HCT116 (cell line): Measurements from ENCODE around the gene NACC1. TPM values are rescaled to one million over a fixed set of nuclear protein-coding genes. Genes with fewer than 3 reads are reported as not detected.

Experiments
- ATAC-seq: fragments of 200-7000 bp; cut with Tn5 transposase; 2 replicates; pipeline ENCODE4 v1.9.1; 2020; ENCODE audit warnings: mild to moderate bottlenecking, moderate library complexity
- BruUV-seq: library from RNA; stranded (reverse); fragments of 400-500 nt; replicated peaks from 2 replicates; lab custom pipeline; 2021; lab: Mats Ljungman, UMichigan
- CTCF ChIA-PET: fragments of 300-600 bp; sonication (Branson Sonifier 250); formaldehyde crosslinking; loops from one replicate; lab custom pipeline; 2021; ENCODE audit warnings: antibody characterized with exemption; lab: Charles Lee
- POLR2A ChIA-PET: fragments of 300-600, 350-600 bp; sonication (Branson Sonifier 250); formaldehyde crosslinking; loops from one replicate; lab custom pipeline; 2021; ENCODE audit warnings: antibody characterized with exemption; lab: Charles Lee
- RAD21 ChIA-PET, 2 experiments: fragments of 300-600 bp; sonication (Branson Sonifier 250); formaldehyde crosslinking; loops; one replicate each; lab custom pipeline; 2023; ENCODE audit warnings: low total read pairs in 2 of 2; ENCODE audit not compliant: uncharacterized antibody in 2 of 2, unreplicated experiment in 2 of 2, low non-redundant PET in 1 of 2; lab: Charles Lee
- DNase-seq: peaks from one replicate; pipeline ENCODE4 v3.0.0-alpha.2; 2010; ENCODE audit warnings: low read depth, low spot score
- H2AFZ ChIP-seq: fragments of 200-600 bp; shearing (Covaris generic), sonication (generic); 2 replicates; pipeline ENCODE4 v1.6.1; 2017; ENCODE audit warnings: low read depth, mixed run types, mixed read lengths, antibody characterized with exemption, low read length; ENCODE audit not compliant: poor library complexity, severe bottlenecking
- H3K27ac ChIP-seq: 2 replicates; pipeline ENCODE4 v1.5.1; 2012; ENCODE audit warnings: low read depth, low read length
- H3K27me3 ChIP-seq: fragments of 200-600 bp; sonication (generic); 2 replicates; pipeline ENCODE4 v1.6.1; 2016; ENCODE audit warnings: mixed run types, low read length, mixed read lengths; ENCODE audit not compliant: insufficient read depth
- H3K36me3 ChIP-seq, 2 experiments: fragments of 200-500 bp in 1 of 2; fragments of 200-600 bp in 1 of 2; sonication (Bioruptor generic) in 1 of 2; sonication (generic) in 1 of 2; 2 replicates each; pipeline versions ENCODE4 v1.5.1 to v1.6.1; 2014 to 2016; ENCODE audit warnings: low read length in 2 of 2, inconsistent platforms in 1 of 2, mixed read lengths in 1 of 2, mixed run types in 1 of 2; ENCODE audit not compliant: insufficient read depth in 2 of 2, control insufficient read depth in 1 of 2
- H3K4me1 ChIP-seq, 2 experiments: fragments of 200-600 bp in 1 of 2; sonication (generic) in 1 of 2; 2 replicates each; pipeline versions ENCODE4 v1.5.1 to v1.6.1; 2012 to 2017; ENCODE audit warnings: low read length in 2 of 2, inconsistent platforms in 1 of 2, mild to moderate bottlenecking in 1 of 2, mixed read lengths in 1 of 2, mixed run types in 1 of 2, moderate library complexity in 1 of 2; ENCODE audit not compliant: insufficient read depth in 2 of 2, control insufficient read depth in 1 of 2
- H3K4me2 ChIP-seq: fragments of 200-600 bp; sonication (generic); 2 replicates; pipeline ENCODE4 v1.6.1; 2017; ENCODE audit warnings: mixed run types, low read length, mixed read lengths
- H3K4me3 ChIP-seq, 2 experiments: fragments of 200-600 bp in 1 of 2; sonication (generic) in 1 of 2; replicated peaks in 1 of 2; 2 replicates each; pipeline ENCODE4 v1.5.1; 2011 to 2016; ENCODE audit warnings: low read length in 2 of 2, control low read depth in 1 of 2, low read depth in 1 of 2, mild to moderate bottlenecking in 1 of 2, mixed read lengths in 1 of 2, mixed run types in 1 of 2
- H3K79me2 ChIP-seq: fragments of 200-600 bp; sonication (generic); 2 replicates; pipeline ENCODE4 v1.6.1; 2017; ENCODE audit warnings: mild to moderate bottlenecking, mixed run types, low read length, moderate library complexity, mixed read lengths; ENCODE audit not compliant: insufficient read depth
- H3K9ac ChIP-seq: fragments of 200-600 bp; sonication (generic); 2 replicates; pipeline ENCODE4 v1.6.1; 2016; ENCODE audit warnings: low read length, mixed read lengths
- H3K9me2 ChIP-seq: fragments of 200-600 bp; sonication (generic), shearing (Covaris generic); 2 replicates; pipeline ENCODE4 v1.6.1; 2017; ENCODE audit warnings: mixed run types, mild to moderate bottlenecking, moderate library complexity; ENCODE audit not compliant: insufficient read depth
- H3K9me3 ChIP-seq, 2 experiments: fragments of 200-500 bp in 1 of 2; fragments of 200-600 bp in 1 of 2; sonication (Bioruptor generic) in 1 of 2; sonication (generic) in 1 of 2; 2 replicates each; pipeline ENCODE4 v1.6.1; 2014 to 2017; ENCODE audit warnings: low read length in 2 of 2, mixed read lengths in 2 of 2, inconsistent platforms in 1 of 2, low read depth in 1 of 2, mild to moderate bottlenecking in 1 of 2, mixed run types in 1 of 2, moderate library complexity in 1 of 2; ENCODE audit not compliant: control insufficient read depth in 1 of 2, insufficient read depth in 1 of 2
- H4K20me1 ChIP-seq: fragments of 200-600 bp; sonication (generic), shearing (Covaris generic); 2 replicates; pipeline ENCODE4 v1.6.1; 2017; ENCODE audit warnings: mixed run types, mild to moderate bottlenecking, moderate library complexity; ENCODE audit not compliant: insufficient read depth
- ATF3 ChIP-seq: IDR thresholded peaks from 2 replicates; pipeline ENCODE4 v1.6.1; 2012
- CBX3 ChIP-seq: IDR thresholded peaks from 2 replicates; pipeline ENCODE4 v1.6.1; 2012; ENCODE audit warnings: low read depth
- CEBPB ChIP-seq: IDR thresholded peaks from 2 replicates; pipeline ENCODE4 v1.6.1; 2012; ENCODE audit warnings: low read depth
- EGR1 ChIP-seq: IDR thresholded peaks from 2 replicates; pipeline ENCODE4 v1.6.1; 2012; ENCODE audit warnings: low read depth
- ELF1 ChIP-seq: IDR thresholded peaks from 2 replicates; pipeline ENCODE4 v1.6.1; 2012; ENCODE audit warnings: low read depth, borderline replicate concordance
- EZH2 ChIP-seq: fragments of 200-600 bp; sonication (generic); IDR thresholded peaks from 2 replicates; pipeline ENCODE4 v1.6.1; 2017; ENCODE audit warnings: antibody characterized with exemption, mixed run types
- EZH2phosphoT487 ChIP-seq: fragments of 200-600 bp; IDR thresholded peaks from 2 replicates; pipeline ENCODE4 v1.6.1; 2018; ENCODE audit warnings: antibody characterized with exemption, borderline replicate concordance
- FOSL1 ChIP-seq: IDR thresholded peaks from 2 replicates; pipeline ENCODE4 v1.6.1; 2012; ENCODE audit warnings: low read depth
- POLR2A ChIP-seq: IDR thresholded peaks from 2 replicates; pipeline ENCODE4 v1.7.0; 2011; ENCODE audit warnings: borderline replicate concordance; ENCODE audit not compliant: insufficient read depth, insufficient read length; ENCODE audit errors: extremely low read depth
- RAD21 ChIP-seq: IDR thresholded peaks from 2 replicates; pipeline ENCODE4 v1.6.1; 2012; ENCODE audit warnings: low read depth, mild to moderate bottlenecking
- REST ChIP-seq: IDR thresholded peaks from 2 replicates; pipeline ENCODE4 v1.6.1; 2012; ENCODE audit warnings: low read depth
- SP1 ChIP-seq: IDR thresholded peaks from 2 replicates; pipeline ENCODE4 v1.6.1; 2012; ENCODE audit warnings: low read depth
- SRF ChIP-seq: IDR thresholded peaks from 2 replicates; pipeline ENCODE4 v1.6.1; 2012; ENCODE audit warnings: low read depth
- TCF7L2 ChIP-seq: IDR thresholded peaks from 2 replicates; pipeline ENCODE4 v1.7.0; 2011; ENCODE audit warnings: borderline replicate concordance, inconsistent platforms; ENCODE audit not compliant: insufficient read depth, insufficient read length; ENCODE audit errors: extremely low read depth
- YY1 ChIP-seq: IDR thresholded peaks from 2 replicates; pipeline ENCODE4 v1.6.1; 2011; ENCODE audit warnings: low read length, low read depth, moderate library complexity, mild to moderate bottlenecking; ENCODE audit not compliant: insufficient replicate concordance; ENCODE audit errors: extremely low read depth
- ZFX ChIP-seq: fragments of 450-650 bp; IDR thresholded peaks from 2 replicates; pipeline ENCODE4 v1.6.1; 2017
- ZNF274 ChIP-seq: fragments of 200-500 bp; sonication (Bioruptor generic); IDR thresholded peaks from 2 replicates; pipeline ENCODE4 v1.6.1; 2014; ENCODE audit warnings: mild to moderate bottlenecking, low read depth, low read length, inconsistent platforms
- intact Hi-C: fragments of 100-400 bp; cut with micrococcal nuclease; formaldehyde crosslinking; loops from 2 replicates; pipeline ENCODE4 v1.10.0; 2022
- total RNA-seq: library from RNA; stranded (reverse); gene quantifications from one replicate; pipeline ENCODE4 v1.2.1, GENCODE V29; 2021; ENCODE audit not compliant: unreplicated experiment
- TF ChIP-seq, protein P1 (sequence below): IDR thresholded peaks from 2 replicates; pipeline ENCODE4 v1.6.1; 2011; ENCODE audit warnings: mild to moderate bottlenecking, low read length, moderate library complexity; ENCODE audit not compliant: insufficient replicate concordance; ENCODE audit errors: extremely low read depth
- TF ChIP-seq, protein P2 (sequence below), 3 experiments: fragments of 200-600 bp in 1 of 3; sonication (generic) in 1 of 3; IDR thresholded peaks in 2 of 3; conservative IDR thresholded peaks in 1 of 3; 2 replicates each; pipeline ENCODE4 v1.5.1; 2012 to 2017; ENCODE audit warnings: low read depth in 2 of 3, low read length in 2 of 3, antibody characterized with exemption in 1 of 3, borderline replicate concordance in 1 of 3, control low read depth in 1 of 3, mild to moderate bottlenecking in 1 of 3, mixed read lengths in 1 of 3, mixed run types in 1 of 3, moderate library complexity in 1 of 3; ENCODE audit not compliant: insufficient read depth in 1 of 3
- TF ChIP-seq, protein P3 (sequence below): IDR thresholded peaks from 2 replicates; pipeline ENCODE4 v1.6.1; 2012

The NACC1 gene
- total RNA-seq, 1 experiment from 2014 or later, result 181 TPM

- Histone ChIP-seq H3K4me2 (no peak overlapping the region), H2AFZ (no peak overlapping the region), H3K9me2 (no peaks in the 10 kb centered on the region), H3K27me3 (no peaks in the 10 kb centered on the region), H4K20me1 (no peaks in the 10 kb centered on the region)
- RAD21 ChIA-PET, result interaction anchor here in 1 of 2 experiments (0.9 kb wide), 1 partner anchor 109 kb away, joined by 3 read pairs; no protein-coding TSS in a partner anchor
- POLR2A ChIA-PET, result no interaction called here
- BruUV-seq, result no TSS peak
- intact Hi-C loops, result no loop called here
- TF ChIP-seq ELF1, result no peak
- TF ChIP-seq TCF7L2, result no peak
- TF ChIP-seq CBX3, result no peak
- no peak for TF ChIP-seq ZNF274
- no peak for TF ChIP-seq YY1
- TF ChIP-seq REST, result no peak
- TF ChIP-seq, protein P1, sequence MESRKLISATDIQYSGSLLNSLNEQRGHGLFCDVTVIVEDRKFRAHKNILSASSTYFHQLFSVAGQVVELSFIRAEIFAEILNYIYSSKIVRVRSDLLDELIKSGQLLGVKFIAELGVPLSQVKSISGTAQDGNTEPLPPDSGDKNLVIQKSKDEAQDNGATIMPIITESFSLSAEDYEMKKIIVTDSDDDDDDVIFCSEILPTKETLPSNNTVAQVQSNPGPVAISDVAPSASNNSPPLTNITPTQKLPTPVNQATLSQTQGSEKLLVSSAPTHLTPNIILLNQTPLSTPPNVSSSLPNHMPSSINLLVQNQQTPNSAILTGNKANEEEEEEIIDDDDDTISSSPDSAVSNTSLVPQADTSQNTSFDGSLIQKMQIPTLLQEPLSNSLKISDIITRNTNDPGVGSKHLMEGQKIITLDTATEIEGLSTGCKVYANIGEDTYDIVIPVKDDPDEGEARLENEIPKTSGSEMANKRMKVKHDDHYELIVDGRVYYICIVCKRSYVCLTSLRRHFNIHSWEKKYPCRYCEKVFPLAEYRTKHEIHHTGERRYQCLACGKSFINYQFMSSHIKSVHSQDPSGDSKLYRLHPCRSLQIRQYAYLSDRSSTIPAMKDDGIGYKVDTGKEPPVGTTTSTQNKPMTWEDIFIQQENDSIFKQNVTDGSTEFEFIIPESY, result no peak
- TF ChIP-seq, protein P2, sequence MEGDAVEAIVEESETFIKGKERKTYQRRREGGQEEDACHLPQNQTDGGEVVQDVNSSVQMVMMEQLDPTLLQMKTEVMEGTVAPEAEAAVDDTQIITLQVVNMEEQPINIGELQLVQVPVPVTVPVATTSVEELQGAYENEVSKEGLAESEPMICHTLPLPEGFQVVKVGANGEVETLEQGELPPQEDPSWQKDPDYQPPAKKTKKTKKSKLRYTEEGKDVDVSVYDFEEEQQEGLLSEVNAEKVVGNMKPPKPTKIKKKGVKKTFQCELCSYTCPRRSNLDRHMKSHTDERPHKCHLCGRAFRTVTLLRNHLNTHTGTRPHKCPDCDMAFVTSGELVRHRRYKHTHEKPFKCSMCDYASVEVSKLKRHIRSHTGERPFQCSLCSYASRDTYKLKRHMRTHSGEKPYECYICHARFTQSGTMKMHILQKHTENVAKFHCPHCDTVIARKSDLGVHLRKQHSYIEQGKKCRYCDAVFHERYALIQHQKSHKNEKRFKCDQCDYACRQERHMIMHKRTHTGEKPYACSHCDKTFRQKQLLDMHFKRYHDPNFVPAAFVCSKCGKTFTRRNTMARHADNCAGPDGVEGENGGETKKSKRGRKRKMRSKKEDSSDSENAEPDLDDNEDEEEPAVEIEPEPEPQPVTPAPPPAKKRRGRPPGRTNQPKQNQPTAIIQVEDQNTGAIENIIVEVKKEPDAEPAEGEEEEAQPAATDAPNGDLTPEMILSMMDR (IDR thresholded peaks at IDR 0.05 in 2 of 3, conservative IDR thresholded peaks at IDR 0.05 in 1 of 3; ENCODE audit: borderline replicate concordance in 1 of 3, insufficient read depth in 1 of 3, low read depth in 2 of 3, low read length in 2 of 3), result no peak
- no peak for TF ChIP-seq EGR1
- TF ChIP-seq SP1, result no peak
- no peak for TF ChIP-seq CEBPB
- no peak for TF ChIP-seq ZFX
- no peak for TF ChIP-seq RAD21
- no peak for TF ChIP-seq ATF3
- no peak for TF ChIP-seq FOSL1
- TF ChIP-seq EZH2phosphoT487, result no peak
- no peak for TF ChIP-seq SRF
- TF ChIP-seq EZH2, result no peak
- TF ChIP-seq, protein P3, sequence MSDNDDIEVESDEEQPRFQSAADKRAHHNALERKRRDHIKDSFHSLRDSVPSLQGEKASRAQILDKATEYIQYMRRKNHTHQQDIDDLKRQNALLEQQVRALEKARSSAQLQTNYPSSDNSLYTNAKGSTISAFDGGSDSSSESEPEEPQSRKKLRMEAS, result no peak
- TF ChIP-seq POLR2A, result no peak
- TF ChIP-seq, all 23 proteins: peak for 0
- H3K9ac ChIP-seq, result no peak overlapping the region
- H3K27ac ChIP-seq, result no peak overlapping the region
- CTCF ChIA-PET, result no interaction called here
- peaks cover 2 to 5% of the 10 kb centered on the region in 2 experiments; a peak in 2 of 4 replicates for H3K4me1 ChIP-seq
- ATAC-seq (no peak), DNase-seq (no peak)
- H3K79me2 ChIP-seq, result no peaks in the 10 kb centered on the region
- no peak overlapping the region for H3K4me3 ChIP-seq
- no peaks in the 10 kb centered on the region for H3K9me3 ChIP-seq
- H3K36me3 ChIP-seq, result no peaks in the 10 kb centered on the region
These were observed 31.7 kb upstream of the NACC1 start for GRCh38 chr19:13086341-13086740.
